Placental epithelial cell (primary cell): ENCODE results near the gene TRIM14. TPM values are rescaled to one million over a fixed set of nuclear protein-coding genes. Genes with fewer than 3 reads are reported as not detected.

ENCODE experiments used
- small RNA-seq: library from RNA; depleted of rRNA; stranded (forward); fragments of <200 nt; gene quantifications from one replicate; pipeline ENCODE3, GENCODE V24; 2012
- total RNA-seq: library from RNA; depleted of rRNA; stranded (reverse); fragments of >200 nt; gene quantifications from 2 replicates; pipeline ENCODE4 v1.2.3, GENCODE V29; 2012

TRIM14 gene
- total RNA-seq, result 0.65 and 0.79 TPM in 2 replicates

GRCh38 chr9:98118640-98119601 is at the start of gene TRIM14:
TRIM14 (minus strand) TSS chr9:98119222; CDS start chr9:98119188, 34 bp downstream.

GRCh38 chr9:98056269-98057137 is 62.5 kb downstream of the TRIM14 start, which contains the start of gene NANS:
NANS (plus strand) TSS chr9:98056732; CDS start chr9:98056809, 77 bp downstream.

Small RNA genes lying within 50 kb of the gene (small RNA-seq; reads per million reads assigned to genes)
- gene RF00017, result not detected
- gene RNU6-918P, result not detected

Other genes with a start within 250 kb of the TRIM14 start
- gene TRMO, start 196.7 kb downstream of the TRIM14 start, total RNA-seq, result 22.4 and 24.2 TPM in 2 replicates
- not detected in 2 replicates for gene HEMGN, start 181.1 kb downstream of the TRIM14 start, total RNA-seq
- gene ANP32B, start 135.9 kb downstream of the TRIM14 start, total RNA-seq, result 7.0 and 14.1 TPM in 2 replicates
- gene NANS, start 62.5 kb downstream of the TRIM14 start, total RNA-seq, result 47.1 and 103 TPM in 2 replicates
- 1.6 and 2.0 TPM in 2 replicates for gene CORO2A, start 73.4 kb upstream of the TRIM14 start, total RNA-seq
- 42.8 and 54.8 TPM in 2 replicates for gene TBC1D2, start 136.4 kb upstream of the TRIM14 start, total RNA-seq